DND-41 (cell line): Measurements from ENCODE around the gene PCDH9.

Source experiments
- ATAC-seq: fragments of 200-7000 bp; cut with Tn5 transposase; 3 replicates; pipeline ENCODE4 v1.9.1; 2021; ENCODE audit warnings: low read depth; ENCODE audit not compliant: insufficient read depth
- DNase-seq: peaks from one replicate; pipeline ENCODE4 v3.0.0-alpha.2; 2020
- H2AFZ ChIP-seq: 2 replicates; pipeline ENCODE4 v1.6.0; 2012; ENCODE audit warnings: low read depth, low read length
- H3K27ac ChIP-seq: 2 replicates; pipeline ENCODE4 v1.5.1; 2012; ENCODE audit warnings: low read length, inconsistent platforms
- H3K27me3 ChIP-seq: fragments of 200-600 bp; sonication (generic); 2 replicates; pipeline ENCODE4 v1.6.0; 2012; ENCODE audit warnings: low read length, mild to moderate bottlenecking, inconsistent platforms; ENCODE audit not compliant: insufficient read depth, poor library complexity
- H3K36me3 ChIP-seq: 2 replicates; pipeline ENCODE4 v1.5.1; 2012; ENCODE audit warnings: low read length, inconsistent platforms; ENCODE audit not compliant: insufficient read depth
- H3K4me1 ChIP-seq: 2 replicates; pipeline ENCODE4 v1.5.1; 2012; ENCODE audit warnings: mild to moderate bottlenecking, low read length; ENCODE audit not compliant: insufficient read depth
- H3K4me2 ChIP-seq: 2 replicates; pipeline ENCODE4 v1.6.0; 2012; ENCODE audit warnings: mild to moderate bottlenecking, moderate library complexity, low read length, inconsistent platforms; ENCODE audit not compliant: insufficient read depth
- H3K4me3 ChIP-seq, 2 experiments: fragments of 200-600 bp in 1 of 2; shearing (Covaris generic) in 1 of 2; 2 replicates each; pipeline ENCODE4 v1.5.1; 2012 to 2016; ENCODE audit warnings: inconsistent platforms in 2 of 2, low read length in 2 of 2, mild to moderate bottlenecking in 2 of 2, low read depth in 1 of 2, moderate library complexity in 1 of 2
- H3K79me2 ChIP-seq: 2 replicates; pipeline ENCODE4 v1.6.0; 2012; ENCODE audit warnings: low read length, inconsistent platforms; ENCODE audit not compliant: insufficient read depth
- H3K9ac ChIP-seq: 2 replicates; pipeline ENCODE4 v1.6.0; 2012; ENCODE audit warnings: low read depth, mild to moderate bottlenecking, inconsistent platforms, low read length, moderate library complexity
- H3K9me3 ChIP-seq: 2 replicates; pipeline ENCODE4 v1.5.1; 2012; ENCODE audit warnings: low read length, moderate library complexity, mild to moderate bottlenecking, inconsistent platforms; ENCODE audit not compliant: insufficient read depth, severe bottlenecking
- H4K20me1 ChIP-seq: 2 replicates; pipeline ENCODE4 v1.6.0; 2012; ENCODE audit warnings: low read length; ENCODE audit not compliant: insufficient read depth
- EZH2 ChIP-seq: IDR thresholded peaks from 3 replicates; pipeline ENCODE4 v1.6.1; 2012; ENCODE audit warnings: borderline replicate concordance, low read depth, mild to moderate bottlenecking, moderate library complexity, low read length, inconsistent platforms; ENCODE audit not compliant: severe bottlenecking
- TF ChIP-seq, protein P1 (sequence below): IDR thresholded peaks from 2 replicates; pipeline ENCODE4 v1.5.1; 2012; ENCODE audit warnings: borderline replicate concordance, low read length, moderate library complexity, mild to moderate bottlenecking; ENCODE audit not compliant: poor library complexity, severe bottlenecking; ENCODE audit errors: extremely low read depth

The PCDH9 gene

DNA sequence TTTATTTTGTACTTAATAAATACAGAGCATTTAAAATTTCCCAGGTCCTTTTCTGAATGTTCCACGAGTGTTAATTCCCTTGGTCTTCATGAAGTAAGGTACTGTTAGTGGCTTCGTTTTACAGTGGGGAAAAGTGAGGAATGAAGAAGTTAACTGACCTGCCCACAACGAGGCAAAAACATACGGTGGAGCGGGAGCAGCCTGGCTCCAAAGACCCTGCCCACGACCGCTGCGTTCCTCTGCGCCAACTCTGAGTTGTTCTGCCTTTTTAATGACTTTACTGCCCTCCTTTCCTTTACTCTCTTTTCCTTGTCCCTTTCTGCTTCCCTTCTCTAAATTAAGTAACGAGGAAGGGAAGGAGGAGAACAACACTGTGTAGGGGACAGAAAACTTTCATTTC, 392.9 kb downstream of the PCDH9 start:
- Histone ChIP-seq H3K4me2 (no peak overlapping the region), H3K4me3 (no peak overlapping the region), H3K4me1 (no peaks in the 10 kb centered on the region), H3K9ac (no peak overlapping the region), H3K9me3 (no peaks in the 10 kb centered on the region), H3K27me3 (no peaks in the 10 kb centered on the region), H4K20me1 (no peaks in the 10 kb centered on the region), H3K79me2 (no peaks in the 10 kb centered on the region), H3K27ac (no peak overlapping the region), H3K36me3 (no peaks in the 10 kb centered on the region), H2AFZ (no peak overlapping the region; the same call in 1 of the 2 replicates)
- ATAC-seq (no peak), DNase-seq (no peak)
- no peak for TF ChIP-seq EZH2
- TF ChIP-seq, protein P1, sequence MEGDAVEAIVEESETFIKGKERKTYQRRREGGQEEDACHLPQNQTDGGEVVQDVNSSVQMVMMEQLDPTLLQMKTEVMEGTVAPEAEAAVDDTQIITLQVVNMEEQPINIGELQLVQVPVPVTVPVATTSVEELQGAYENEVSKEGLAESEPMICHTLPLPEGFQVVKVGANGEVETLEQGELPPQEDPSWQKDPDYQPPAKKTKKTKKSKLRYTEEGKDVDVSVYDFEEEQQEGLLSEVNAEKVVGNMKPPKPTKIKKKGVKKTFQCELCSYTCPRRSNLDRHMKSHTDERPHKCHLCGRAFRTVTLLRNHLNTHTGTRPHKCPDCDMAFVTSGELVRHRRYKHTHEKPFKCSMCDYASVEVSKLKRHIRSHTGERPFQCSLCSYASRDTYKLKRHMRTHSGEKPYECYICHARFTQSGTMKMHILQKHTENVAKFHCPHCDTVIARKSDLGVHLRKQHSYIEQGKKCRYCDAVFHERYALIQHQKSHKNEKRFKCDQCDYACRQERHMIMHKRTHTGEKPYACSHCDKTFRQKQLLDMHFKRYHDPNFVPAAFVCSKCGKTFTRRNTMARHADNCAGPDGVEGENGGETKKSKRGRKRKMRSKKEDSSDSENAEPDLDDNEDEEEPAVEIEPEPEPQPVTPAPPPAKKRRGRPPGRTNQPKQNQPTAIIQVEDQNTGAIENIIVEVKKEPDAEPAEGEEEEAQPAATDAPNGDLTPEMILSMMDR = no peak

DNA sequence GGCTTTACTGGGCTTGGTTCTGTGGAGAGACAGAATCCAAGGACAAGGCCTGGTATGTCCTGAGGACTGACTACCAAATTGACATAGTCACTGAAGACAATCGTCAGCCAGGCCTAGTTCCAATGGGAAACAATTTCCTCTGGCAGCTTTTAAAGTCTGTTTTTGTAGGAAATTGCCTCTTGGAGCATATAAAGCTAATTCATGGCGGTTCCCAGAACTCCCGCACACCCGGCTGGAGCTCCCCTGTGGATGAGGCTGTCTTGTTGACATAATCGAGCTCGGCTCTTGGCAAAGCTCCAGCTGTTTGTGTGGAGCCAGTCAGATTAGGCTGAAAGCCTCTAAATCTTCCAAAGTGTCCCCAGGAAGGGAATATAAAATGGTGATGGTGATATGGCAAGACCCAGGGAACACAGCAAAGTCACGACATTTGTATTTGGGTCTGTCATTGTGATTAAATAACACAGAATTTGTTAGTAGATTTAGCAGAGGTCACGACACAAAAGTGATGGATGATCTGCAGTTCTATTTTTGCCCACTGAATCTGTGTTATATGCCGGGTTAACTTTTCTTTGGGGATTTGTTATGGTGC, 395.0 kb downstream of the PCDH9 start:
- no peaks in the 10 kb centered on the region for H3K9me3 ChIP-seq
- H3K9ac ChIP-seq = no peak overlapping the region
- TF ChIP-seq, protein P1 = no peak
- TF ChIP-seq EZH2 = no peak
- DNase-seq (no peak), ATAC-seq (no peak)
- H3K4me3 ChIP-seq = no peak overlapping the region
- H3K4me2 ChIP-seq = no peak overlapping the region
- no peaks in the 10 kb centered on the region for H3K27me3 ChIP-seq
- H3K4me1 ChIP-seq = no peaks in the 10 kb centered on the region
- no peaks in the 10 kb centered on the region for H4K20me1 ChIP-seq
- H3K27ac ChIP-seq = no peak overlapping the region
- no peaks in the 10 kb centered on the region for H3K79me2 ChIP-seq
- no peak overlapping the region for H2AFZ ChIP-seq
- H3K36me3 ChIP-seq = no peaks in the 10 kb centered on the region

DNA sequence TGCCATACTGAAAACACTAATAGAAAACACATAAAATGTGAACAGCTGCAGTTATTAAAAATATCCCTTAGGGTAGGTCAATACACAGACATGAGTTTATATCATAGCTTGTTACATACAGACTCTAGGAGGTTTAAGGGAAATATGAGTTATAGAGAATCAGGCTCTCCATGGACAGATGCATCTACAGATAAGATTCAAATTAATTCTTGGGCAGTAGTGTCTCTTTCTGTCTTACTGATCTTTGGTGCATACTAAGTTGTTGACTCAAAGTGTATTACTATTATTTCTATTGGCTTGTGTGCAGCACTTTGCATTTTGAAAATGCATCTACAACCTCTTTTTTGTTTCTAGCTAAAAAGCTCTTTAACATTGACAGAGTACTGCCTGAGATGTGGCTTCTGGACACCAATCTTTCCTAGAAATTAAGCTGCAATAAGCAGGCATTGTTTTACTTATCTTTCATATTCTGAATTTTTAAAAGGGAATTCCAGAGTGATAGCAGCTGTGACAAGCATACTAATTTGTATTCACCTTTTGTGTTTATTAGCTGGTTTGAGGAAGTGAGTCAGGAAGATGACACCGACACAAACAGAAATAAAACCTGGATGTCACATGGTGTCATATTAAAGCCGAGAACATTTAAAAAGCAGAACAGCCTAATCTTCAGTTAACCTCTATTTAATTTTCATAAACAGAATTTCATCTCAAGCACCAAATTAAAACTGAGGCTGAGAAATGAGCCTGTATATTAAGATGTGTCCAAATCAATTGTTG, 399.0 kb downstream of the PCDH9 start:
- Histone ChIP-seq H4K20me1 (no peaks in the 10 kb centered on the region), H3K36me3 (no peaks in the 10 kb centered on the region), H2AFZ (no peak overlapping the region), H3K9ac (no peak overlapping the region), H3K9me3 (no peaks in the 10 kb centered on the region), H3K79me2 (no peaks in the 10 kb centered on the region), H3K4me1 (no peaks in the 10 kb centered on the region), H3K27me3 (no peaks in the 10 kb centered on the region), H3K27ac (no peak overlapping the region), H3K4me2 (no peak overlapping the region), H3K4me3 (no peak overlapping the region)
- DNase-seq (no peak), ATAC-seq (no peak)
- TF ChIP-seq, protein P1 = no peak
- no peak for TF ChIP-seq EZH2
